C4-2B (cell line): ENCODE measurements around the gene AMFR.

Experiments
- CTCF ChIP-seq: fragments of 450-650 bp; conservative IDR thresholded peaks from 2 replicates; pipeline ENCODE4 v1.5.1; 2017; ENCODE audit warnings: mild to moderate bottlenecking
- ZFX ChIP-seq: fragments of 450-650 bp; IDR thresholded peaks from 2 replicates; pipeline ENCODE4 v1.6.1; 2017

- no peak for TF ChIP-seq ZFX
- no peak for TF ChIP-seq CTCF
Measured at GRCh38 chr16:56348168-56349085, 76.9 kb downstream of the AMFR start.
